Smooth muscle cell (in vitro differentiated cells): Measurements from ENCODE around the gene ACVRL1. TPM values are rescaled to one million over a fixed set of nuclear protein-coding genes. Genes with fewer than 3 reads are reported as not detected.

Experiments used
- DNase-seq: peaks from one replicate; lab custom pipeline; 2025; ENCODE audit not compliant: unreplicated experiment; lab: John Stamatoyannopoulos, UW
- H2AFZ ChIP-seq: fragments of 200-600 bp; sonication (generic); 2 replicates; pipeline ENCODE4 v1.6.0; 2016; ENCODE audit warnings: antibody characterized with exemption, low read depth, mild to moderate bottlenecking
- H3F3A ChIP-seq: fragments of 200-600 bp; sonication (generic); 2 replicates; pipeline ENCODE4 v1.6.0; 2017; ENCODE audit warnings: antibody characterized with exemption, low read depth
- H3K27ac ChIP-seq: fragments of 200-600 bp; sonication (generic); 2 replicates; pipeline ENCODE4 v1.5.1; 2016; ENCODE audit warnings: low read depth, mild to moderate bottlenecking
- H3K27me3 ChIP-seq: fragments of 200-600 bp; sonication (generic); 2 replicates; pipeline ENCODE4 v1.6.1; 2016; ENCODE audit warnings: low read depth, mild to moderate bottlenecking
- H3K36me3 ChIP-seq: fragments of 200-600 bp; sonication (generic); 2 replicates; pipeline ENCODE4 v1.5.1; 2016; ENCODE audit warnings: low read depth
- H3K4me1 ChIP-seq: fragments of 200-600 bp; sonication (generic); 2 replicates; pipeline ENCODE4 v1.5.1; 2016; ENCODE audit warnings: low read depth
- H3K4me2 ChIP-seq: fragments of 200-600 bp; sonication (generic); 2 replicates; pipeline ENCODE4 v1.6.0; 2016; ENCODE audit warnings: mild to moderate bottlenecking
- H3K4me3 ChIP-seq: fragments of 200-600 bp; sonication (generic); 2 replicates; pipeline ENCODE4 v1.5.1; 2016; ENCODE audit warnings: mild to moderate bottlenecking
- H3K79me2 ChIP-seq: fragments of 200-600 bp; sonication (generic); 2 replicates; pipeline ENCODE4 v1.6.0; 2016; ENCODE audit warnings: low read depth, mild to moderate bottlenecking
- H3K9ac ChIP-seq: fragments of 200-600 bp; sonication (generic); 2 replicates; pipeline ENCODE4 v1.6.0; 2016; ENCODE audit warnings: low read depth
- H3K9me3 ChIP-seq: fragments of 200-600 bp; sonication (generic); replicated peaks from 2 replicates; pipeline ENCODE4 v1.5.1; 2016; ENCODE audit warnings: low read depth
- H4K20me1 ChIP-seq: fragments of 200-600 bp; sonication (generic); 2 replicates; pipeline ENCODE4 v1.6.0; 2016; ENCODE audit warnings: low read depth
- WGBS: methylation state at CpG from one replicate; pipeline ENCODE4 v1.1.7; 2016; ENCODE audit warnings: low lambda C conversion rate; 5-methylcytosine and 5-hydroxymethylcytosine counted together
- polyA plus RNA-seq: library from polyadenylated mRNA; unstranded; fragments of >200 nt; fragmentation: Nextera tagmentation; extraction: Ambion mirVana; gene quantifications from 2 replicates; pipeline ENCODE4 v1.2.1, GENCODE V29; 2016
- total RNA-seq: library from RNA; depleted of rRNA; stranded (reverse); fragments of >200 nt; gene quantifications from 2 replicates; pipeline ENCODE4 v1.2.3, GENCODE V29; 2014
- TF ChIP-seq, protein P1 (sequence below): fragments of 200-600 bp; sonication (generic); IDR thresholded peaks from 2 replicates; pipeline ENCODE4 v1.5.1; 2017; ENCODE audit warnings: borderline replicate concordance, mild to moderate bottlenecking, antibody characterized with exemption; ENCODE audit not compliant: insufficient read depth, poor library complexity, severe bottlenecking

Gene ACVRL1
- total and polyA plus RNA-seq, 2 experiments from 2014 or later = 8.4 to 10.4 TPM

DNA sequence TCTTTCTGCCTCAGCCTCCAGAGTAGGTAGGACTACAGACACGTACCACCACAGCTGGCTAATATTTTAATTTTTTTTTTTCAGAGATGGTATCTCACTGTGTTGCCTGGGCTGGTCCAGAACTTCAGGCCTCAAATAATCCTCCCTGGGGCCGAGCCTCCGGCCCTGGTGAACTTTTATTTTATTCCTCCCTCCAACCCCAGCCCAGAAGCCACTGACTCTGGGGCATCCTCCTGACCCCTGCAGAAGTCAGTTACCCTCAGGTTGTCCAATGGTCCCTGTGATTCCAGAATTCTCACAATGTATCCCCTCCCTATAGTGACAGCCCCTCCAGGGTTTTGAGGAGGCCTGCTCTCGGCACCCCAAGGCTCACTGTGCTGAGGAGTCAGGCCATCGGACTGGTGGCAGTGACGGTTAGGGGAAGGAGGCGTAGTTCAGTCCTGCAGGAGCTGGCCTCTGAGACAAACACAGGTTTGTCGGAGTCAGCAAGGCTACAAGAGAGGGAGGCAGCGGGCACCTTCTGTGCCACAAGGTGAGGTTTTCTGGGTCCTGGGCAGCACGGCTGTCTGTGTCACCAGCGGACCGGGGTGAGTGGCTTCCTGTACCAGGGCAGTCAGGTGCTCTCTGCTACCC lies 39.4 kb upstream of the ACVRL1 start:
- WGBS = 97% methylated on average over 12 of the region's 12 CpGs

DNA sequence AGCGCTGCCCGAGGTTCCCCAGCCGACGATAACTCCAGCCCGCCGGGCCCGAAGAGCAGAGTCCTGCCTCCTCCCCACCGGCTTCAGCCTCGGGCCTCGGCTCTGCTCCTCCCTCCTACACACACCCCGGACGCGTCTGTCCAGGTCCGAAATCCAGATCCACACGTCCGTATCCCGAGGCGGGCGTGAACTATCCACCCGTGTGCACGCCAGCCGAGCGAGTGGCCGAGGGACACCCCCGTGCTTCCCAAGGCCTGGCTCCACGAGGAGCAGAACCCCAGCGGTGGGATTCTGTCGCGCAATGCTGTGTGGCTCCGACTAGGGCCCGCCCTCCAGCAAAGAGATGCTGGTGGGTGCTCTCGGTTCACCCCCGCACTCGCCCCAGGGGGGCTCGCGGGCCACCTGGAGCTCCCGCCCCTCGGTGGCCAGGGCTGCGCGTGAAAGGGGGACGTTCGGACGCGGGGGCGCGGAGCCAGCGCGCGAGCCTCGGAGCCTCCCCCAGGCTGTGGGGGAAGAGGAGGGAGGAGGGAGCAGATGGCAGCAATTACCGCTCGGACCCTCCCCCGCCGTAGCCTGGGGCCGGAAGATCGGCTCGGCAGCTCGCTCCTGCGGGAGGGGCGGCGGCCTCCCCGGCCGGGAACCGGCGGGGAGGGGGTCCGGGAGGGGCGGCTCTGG lies 38.3 kb upstream of the ACVRL1 start:
- Histone ChIP-seq H4K20me1 (no peaks in the 10 kb centered on the region), H3K79me2 (no peaks in the 10 kb centered on the region), H2AFZ (peak overlapping the region; percentile 58), H3K27me3 (no peaks in the 10 kb centered on the region), H3K36me3 (no peaks in the 10 kb centered on the region), H3K9ac (no peak overlapping the region), H3F3A (peaks cover 21% of the 10 kb centered on the region), H3K4me2 (peak overlapping the region; percentile 95), H3K27ac (no peak overlapping the region), H3K9me3 (no peaks in the 10 kb centered on the region), H3K4me3 (peak overlapping the region; percentile 52), H3K4me1 (peaks cover 42% of the 10 kb centered on the region)
- TF ChIP-seq, protein P1, sequence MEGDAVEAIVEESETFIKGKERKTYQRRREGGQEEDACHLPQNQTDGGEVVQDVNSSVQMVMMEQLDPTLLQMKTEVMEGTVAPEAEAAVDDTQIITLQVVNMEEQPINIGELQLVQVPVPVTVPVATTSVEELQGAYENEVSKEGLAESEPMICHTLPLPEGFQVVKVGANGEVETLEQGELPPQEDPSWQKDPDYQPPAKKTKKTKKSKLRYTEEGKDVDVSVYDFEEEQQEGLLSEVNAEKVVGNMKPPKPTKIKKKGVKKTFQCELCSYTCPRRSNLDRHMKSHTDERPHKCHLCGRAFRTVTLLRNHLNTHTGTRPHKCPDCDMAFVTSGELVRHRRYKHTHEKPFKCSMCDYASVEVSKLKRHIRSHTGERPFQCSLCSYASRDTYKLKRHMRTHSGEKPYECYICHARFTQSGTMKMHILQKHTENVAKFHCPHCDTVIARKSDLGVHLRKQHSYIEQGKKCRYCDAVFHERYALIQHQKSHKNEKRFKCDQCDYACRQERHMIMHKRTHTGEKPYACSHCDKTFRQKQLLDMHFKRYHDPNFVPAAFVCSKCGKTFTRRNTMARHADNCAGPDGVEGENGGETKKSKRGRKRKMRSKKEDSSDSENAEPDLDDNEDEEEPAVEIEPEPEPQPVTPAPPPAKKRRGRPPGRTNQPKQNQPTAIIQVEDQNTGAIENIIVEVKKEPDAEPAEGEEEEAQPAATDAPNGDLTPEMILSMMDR = no peak
- 3% methylated on average over 48 of the region's 67 CpGs for WGBS
- no peak for DNase-seq

More for the DNA sequence above, 39.4 kb upstream of the ACVRL1 start:
- Histone ChIP-seq H2AFZ (no peak overlapping the region), H3F3A (peaks cover 21% of the 10 kb centered on the region), H3K36me3 (no peaks in the 10 kb centered on the region), H3K9ac (no peak overlapping the region), H3K4me1 (peaks cover 50% of the 10 kb centered on the region), H3K79me2 (no peaks in the 10 kb centered on the region), H3K27ac (no peak overlapping the region), H3K9me3 (no peaks in the 10 kb centered on the region), H3K4me3 (no peak overlapping the region), H3K4me2 (no peak overlapping the region), H4K20me1 (no peaks in the 10 kb centered on the region), H3K27me3 (no peaks in the 10 kb centered on the region)
- TF ChIP-seq, protein P1 = no peak
- no peak for DNase-seq

- peak overlapping the region; percentile 95 for H3K4me2 ChIP-seq
- H3K4me1 ChIP-seq = peaks cover 42% of the 10 kb centered on the region
- H3K9me3 ChIP-seq = no peaks in the 10 kb centered on the region
- TF ChIP-seq, protein P1 = no peak
- no peaks in the 10 kb centered on the region for H4K20me1 ChIP-seq
- H3K4me3 ChIP-seq = peak overlapping the region; percentile 52
- H3K27ac ChIP-seq = no peak overlapping the region
- no peak for DNase-seq
- no peaks in the 10 kb centered on the region for H3K36me3 ChIP-seq
- H3F3A ChIP-seq = peaks cover 19% of the 10 kb centered on the region
- H3K27me3 ChIP-seq = no peaks in the 10 kb centered on the region
- peak overlapping the region; percentile 58 for H2AFZ ChIP-seq
- no peak overlapping the region for H3K9ac ChIP-seq
- WGBS = 19% methylated on average over 11 of the region's 20 CpGs
- H3K79me2 ChIP-seq = no peaks in the 10 kb centered on the region
Measured at GRCh38 chr12:51869496-51869865, 37.8 kb upstream of the ACVRL1 start.

- WGBS = 61% methylated on average over 3 of the region's 3 CpGs
- TF ChIP-seq, protein P1 = no peak
- Histone ChIP-seq H3F3A (peaks cover 15% of the 10 kb centered on the region), H3K9me3 (no peaks in the 10 kb centered on the region), H3K27ac (no peak overlapping the region), H3K4me1 (peaks cover 37% of the 10 kb centered on the region), H3K4me2 (peak overlapping the region; percentile 95), H3K4me3 (no peak overlapping the region), H2AFZ (no peak overlapping the region), H4K20me1 (no peaks in the 10 kb centered on the region), H3K9ac (no peak overlapping the region), H3K36me3 (no peaks in the 10 kb centered on the region), H3K79me2 (no peaks in the 10 kb centered on the region), H3K27me3 (no peaks in the 10 kb centered on the region)
- no peak for DNase-seq
Measured at GRCh38 chr12:51869931-51870330, 37.4 kb upstream of the ACVRL1 start.
